Prostate gland (tissue), 2 donors: ENCODE results near the gene PRR23E.

Experiments used
- CTCF ChIP-seq, 4 experiments: fragments of 200-600 bp in 2 of 4; fragments of 450-650 bp in 2 of 4; sonication (generic) in 2 of 4; IDR thresholded peaks; 1 replicate in 3 of 4; 2 replicates in 1 of 4; pipeline ENCODE4 v1.5.1; 2016 to 2019; ENCODE audit warnings: antibody characterized with exemption in 4 of 4, mild to moderate bottlenecking in 2 of 4, moderate library complexity in 2 of 4
- POLR2A ChIP-seq: fragments of 450-650 bp; IDR thresholded peaks from one replicate; pipeline ENCODE4 v1.6.1; 2016; ENCODE audit warnings: antibody characterized with exemption, mild to moderate bottlenecking

GRCh38 chr3:127214975-127215374 lies 22.0 kb downstream of the PRR23E start:
- TF ChIP-seq CTCF (IDR thresholded peaks at IDR 0.05): no peak
- TF ChIP-seq POLR2A: no peak
